HL-60/S4 treated with retinoic acid at 250 ng/mL for 4 days and 3 days (cell line): ENCODE data around the gene KCNQ5.

Source experiments
- in situ Hi-C: fragments of 300-500 bp; cut with MboI; formaldehyde crosslinking; loops from 2 replicates; pipeline ENCODE4 v1.7.0; 2022; ENCODE audit warnings: low sequenced_read_pairs

KCNQ5 gene

DNA sequence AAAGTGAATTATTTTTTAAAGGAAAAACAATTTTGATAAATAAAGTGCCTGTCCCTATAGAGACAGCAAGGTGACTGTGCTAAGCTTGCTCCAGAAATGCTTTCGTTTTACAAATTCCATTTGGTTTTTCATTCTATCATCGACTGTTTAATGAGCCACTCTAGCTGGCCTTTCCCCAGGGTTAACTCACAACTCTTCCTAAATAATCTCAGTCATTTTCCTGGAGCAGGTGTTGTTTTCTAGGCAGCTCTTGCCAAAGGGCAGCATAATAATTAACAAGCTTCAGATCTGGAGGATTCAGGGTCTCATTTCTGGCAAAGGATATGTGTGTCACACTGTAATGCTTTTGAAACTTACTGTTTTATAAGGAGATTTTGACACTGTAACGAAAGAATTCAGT is 419.2 kb downstream of the KCNQ5 start:
- in situ Hi-C loops: no loop called here

DNA sequence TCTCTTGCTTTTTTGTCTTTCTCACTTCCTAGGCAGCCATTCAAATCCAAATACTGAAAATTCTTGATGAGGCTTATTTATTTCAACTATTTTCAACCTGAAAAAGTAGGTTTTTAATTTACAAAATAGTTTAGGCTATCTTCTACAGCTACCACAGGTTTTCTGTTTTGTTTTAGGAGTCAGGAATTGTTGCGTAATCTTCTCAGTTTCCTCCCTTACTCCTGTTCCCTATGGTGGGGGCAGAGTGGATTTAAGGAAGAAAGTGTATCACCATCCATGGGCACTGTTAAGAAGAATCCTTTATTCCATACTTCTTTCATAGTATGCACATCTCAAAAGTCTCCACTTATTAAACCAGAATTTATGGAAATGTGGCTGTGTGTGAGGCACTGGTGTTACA is 421.0 kb downstream of the KCNQ5 start:
- in situ Hi-C loops: no loop called here

DNA sequence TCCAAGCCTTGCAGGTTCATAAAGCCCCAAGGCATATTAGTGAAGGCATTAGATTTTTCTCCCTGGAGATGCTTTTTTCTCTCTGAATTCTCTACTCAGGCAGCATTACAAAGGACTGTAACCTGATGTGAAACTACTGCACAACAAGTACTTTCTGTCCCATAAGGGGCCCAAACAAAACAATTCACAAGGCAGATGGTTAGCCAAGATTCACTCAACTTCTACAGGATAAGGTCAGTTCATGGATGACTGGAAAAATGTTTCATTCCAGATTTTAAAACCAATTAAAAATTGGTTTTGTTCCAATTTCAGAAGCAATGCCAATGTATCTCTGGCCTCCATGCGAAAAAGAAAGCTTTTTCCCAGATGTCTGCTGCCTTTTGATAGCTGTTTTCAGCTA is 421.6 kb downstream of the KCNQ5 start:
- in situ Hi-C loops: no loop called here

DNA sequence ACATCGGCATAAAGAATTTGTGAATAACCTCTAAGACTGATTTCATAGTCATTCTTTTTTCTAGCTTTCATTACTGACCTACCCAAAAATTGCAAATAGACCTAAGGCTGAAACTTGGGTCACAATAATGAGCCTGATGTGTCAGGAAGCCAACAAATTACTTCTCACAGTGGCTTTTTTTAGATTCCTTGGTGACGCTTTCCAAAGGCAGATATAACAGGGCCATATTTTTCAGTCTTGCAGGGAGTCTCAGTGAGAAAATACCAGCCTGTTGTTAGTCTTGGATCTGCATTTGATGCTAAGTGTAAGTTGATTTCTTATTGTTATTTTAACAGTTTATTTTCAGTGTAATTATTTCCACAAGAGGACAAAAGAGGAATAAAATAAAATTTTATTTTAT is 423.7 kb downstream of the KCNQ5 start:
- in situ Hi-C loops: no loop called here

DNA sequence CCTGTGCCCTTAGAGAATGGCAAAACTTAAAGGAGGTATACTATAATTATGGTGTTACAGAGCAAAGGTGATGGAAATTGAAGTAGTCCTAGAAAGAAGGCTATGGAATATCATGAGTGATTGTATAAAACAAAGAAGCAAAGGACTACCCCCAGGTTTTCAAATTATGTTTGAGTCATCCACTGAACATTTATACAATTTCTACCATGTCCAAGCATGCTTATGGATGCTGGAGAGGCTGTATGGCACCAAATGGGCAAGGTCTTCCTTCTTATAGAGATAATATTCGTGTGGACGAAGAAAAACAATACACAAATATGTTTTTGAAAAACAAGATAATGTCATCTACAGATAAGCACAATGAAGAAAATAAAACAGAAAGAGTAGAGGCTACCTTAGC is 425.9 kb downstream of the KCNQ5 start:
- in situ Hi-C loops: no loop called here

DNA sequence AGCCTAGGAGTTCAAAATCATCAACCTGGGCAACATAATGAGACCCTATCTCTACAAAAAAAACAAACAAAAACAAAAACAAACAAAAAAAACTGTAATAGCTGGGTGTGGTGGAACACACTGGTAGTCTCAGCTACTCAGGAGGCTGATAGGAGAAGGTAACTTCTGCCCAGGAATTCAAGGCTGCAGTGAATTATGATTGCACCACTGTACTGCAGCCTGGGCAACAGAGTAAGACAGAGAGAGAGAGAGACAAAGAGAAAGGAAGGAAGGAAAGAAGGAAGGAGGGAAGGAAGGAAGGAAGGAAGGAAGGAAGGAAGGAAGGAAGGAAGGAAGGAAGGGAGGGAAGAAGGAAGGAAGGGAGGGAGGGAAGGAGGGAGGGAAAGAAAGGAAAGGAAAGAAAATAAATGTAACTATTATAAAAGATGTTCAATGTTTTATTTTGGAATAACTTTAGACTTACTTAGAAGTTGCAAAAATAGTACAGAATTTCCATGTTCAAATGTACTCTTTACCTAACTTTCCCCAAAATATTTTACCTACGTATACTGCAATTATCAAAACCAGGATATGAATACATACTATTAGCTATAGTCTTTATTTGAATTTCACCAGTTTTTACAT is 428.2 kb downstream of the KCNQ5 start:
- in situ Hi-C loops: no loop called here

DNA sequence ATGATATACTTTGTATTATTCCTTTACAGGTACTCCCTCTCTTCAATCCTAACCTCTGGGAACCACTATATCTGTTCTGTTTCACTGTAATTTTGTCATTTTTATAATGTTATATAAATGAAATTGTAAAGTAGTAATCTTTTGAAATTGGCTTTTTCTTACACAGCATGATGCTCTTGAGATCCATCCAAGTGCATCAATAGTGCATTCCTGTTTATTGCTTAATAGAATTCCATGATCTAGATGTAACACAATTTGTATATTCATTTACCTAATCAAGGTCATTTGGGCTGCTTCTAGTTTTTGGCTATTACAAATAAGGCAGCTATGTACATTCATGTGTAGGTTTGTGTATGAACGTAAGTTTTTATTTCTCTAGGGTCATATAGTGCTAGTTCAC is 428.8 kb downstream of the KCNQ5 start:
- in situ Hi-C loops: no loop called here

DNA sequence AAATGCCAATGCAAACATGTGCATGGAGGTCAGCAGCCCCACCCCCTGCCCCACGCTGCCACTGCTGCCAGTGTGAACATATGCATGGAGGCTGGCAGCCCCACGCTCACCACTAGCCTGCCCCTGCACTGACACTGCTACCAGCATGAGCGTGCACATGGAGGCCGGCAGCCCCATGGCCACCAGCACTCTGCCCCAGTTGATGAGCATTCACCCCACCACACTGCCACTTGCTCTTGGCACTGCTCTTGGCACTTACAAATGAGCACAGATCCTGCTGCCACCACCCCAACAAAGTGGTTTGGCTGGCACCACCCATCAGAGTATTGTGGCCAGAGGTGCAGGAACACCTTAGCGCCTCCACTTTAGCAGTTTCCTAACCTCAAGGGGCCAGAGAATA is 429.3 kb downstream of the KCNQ5 start:
- in situ Hi-C loops: no loop called here

DNA sequence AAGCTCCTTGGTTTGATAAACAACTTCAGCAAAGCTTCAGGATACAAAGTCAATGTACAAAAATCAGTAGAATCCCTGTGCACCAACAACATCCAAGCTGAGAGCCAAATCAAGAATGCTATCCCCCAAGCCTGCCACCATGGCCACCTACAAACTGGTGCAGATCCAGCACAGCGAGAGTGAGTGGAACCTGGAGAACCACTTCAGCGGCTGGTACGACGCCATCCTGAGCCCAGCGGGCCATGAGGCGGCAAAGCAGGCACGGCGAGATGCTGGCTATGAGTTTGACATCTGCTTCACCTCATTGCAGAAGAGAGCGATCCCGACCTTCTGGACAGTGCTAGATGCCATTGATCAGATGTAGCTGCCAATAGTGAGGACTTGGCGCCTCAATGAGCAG is 433.1 kb downstream of the KCNQ5 start:
- in situ Hi-C loops: no loop called here

DNA sequence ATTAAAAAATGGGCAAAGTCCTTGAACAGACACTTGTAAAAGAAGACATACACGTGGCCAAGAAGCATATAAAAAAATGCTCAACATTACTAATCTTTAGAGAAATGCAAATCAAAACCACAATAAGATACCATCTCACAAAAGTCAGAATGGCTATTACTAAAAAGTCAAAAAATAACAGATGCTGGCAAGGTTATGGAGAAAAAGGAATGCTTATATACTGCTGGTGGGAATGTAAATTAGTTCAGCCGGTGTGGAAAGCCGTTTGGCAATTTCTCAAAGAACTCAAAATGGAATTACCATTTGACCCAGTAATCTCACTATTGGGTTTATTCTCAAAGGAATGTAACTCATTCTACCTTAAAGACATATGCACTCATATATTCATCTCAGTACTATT is 436.9 kb downstream of the KCNQ5 start:
- in situ Hi-C loops: no loop called here

DNA sequence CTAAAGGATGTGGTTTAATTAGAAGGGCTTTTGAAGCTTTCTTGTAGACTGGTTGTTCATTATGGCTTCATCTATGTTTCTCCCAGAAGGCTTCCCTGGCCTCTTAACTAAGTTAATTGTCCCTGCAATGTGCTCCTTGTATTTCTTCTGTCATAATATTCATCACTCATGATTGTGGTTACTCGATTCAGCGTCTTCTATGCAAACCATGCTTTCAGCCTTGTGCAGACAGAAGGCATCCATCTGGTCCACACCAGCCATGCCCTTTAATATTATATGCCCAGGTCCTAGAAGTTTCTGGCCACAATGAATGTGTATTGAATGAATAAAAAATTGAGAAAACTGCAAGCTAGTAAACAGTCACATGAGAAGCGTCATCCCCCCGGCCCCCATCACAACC is 440.3 kb downstream of the KCNQ5 start:
- in situ Hi-C loops: no loop called here

DNA sequence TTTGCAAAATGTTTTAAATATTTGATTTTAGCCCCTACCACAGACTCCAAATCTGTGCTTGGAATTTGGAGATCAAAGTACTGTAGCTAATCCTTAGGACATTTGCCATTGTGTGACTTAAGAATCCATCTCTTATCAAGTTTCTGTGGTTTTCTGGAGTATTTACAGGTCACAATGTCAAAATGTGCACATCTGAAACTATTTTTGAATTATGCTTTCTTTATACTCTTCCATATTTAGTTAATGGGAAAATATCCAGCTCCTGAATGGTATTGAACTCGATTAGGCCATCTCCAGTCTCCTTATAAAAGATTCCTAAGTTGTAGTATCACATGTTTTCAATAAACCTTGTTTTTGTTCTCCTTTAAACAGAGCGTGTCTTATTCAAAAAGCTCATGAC is 441.0 kb downstream of the KCNQ5 start:
- in situ Hi-C loops: no loop called here

DNA sequence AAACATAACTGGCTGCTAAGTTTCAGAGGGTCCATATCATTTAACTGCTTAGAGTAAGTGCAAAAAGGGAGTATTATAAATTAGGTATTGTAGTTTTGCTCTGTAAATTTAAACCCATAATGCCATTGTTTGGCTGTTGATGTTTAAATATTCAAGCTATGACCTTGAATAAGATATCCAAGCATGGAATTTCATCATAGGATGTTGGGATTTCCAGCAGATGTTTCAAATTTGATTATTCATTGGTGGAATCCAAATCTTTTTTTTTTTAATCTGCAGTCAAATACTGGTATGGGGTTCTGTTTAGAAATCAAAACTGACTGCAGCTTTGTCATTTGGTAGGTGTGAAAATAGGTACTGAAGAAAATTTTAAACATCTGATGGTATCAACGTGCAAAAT is 442.4 kb downstream of the KCNQ5 start:
- in situ Hi-C loops: no loop called here

DNA sequence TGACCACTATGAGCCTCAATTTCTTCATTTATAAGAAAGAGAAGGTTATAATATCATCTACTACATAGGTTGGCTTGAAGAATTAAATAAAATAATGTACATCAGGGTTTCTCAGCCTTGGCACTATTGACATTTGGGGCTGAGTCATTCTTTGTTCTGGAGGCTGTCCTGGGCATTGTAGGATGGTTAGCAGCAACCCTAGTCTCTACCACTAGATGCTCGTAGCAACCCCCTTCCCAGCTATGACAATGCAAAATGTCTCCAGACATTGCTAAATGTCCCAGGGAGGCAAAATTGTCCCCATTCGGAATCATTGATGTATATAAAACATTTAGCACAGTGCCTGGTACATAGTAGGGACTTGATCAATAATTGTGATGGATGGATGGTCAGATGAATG is 451.4 kb downstream of the KCNQ5 start:
- in situ Hi-C loops: no loop called here

DNA sequence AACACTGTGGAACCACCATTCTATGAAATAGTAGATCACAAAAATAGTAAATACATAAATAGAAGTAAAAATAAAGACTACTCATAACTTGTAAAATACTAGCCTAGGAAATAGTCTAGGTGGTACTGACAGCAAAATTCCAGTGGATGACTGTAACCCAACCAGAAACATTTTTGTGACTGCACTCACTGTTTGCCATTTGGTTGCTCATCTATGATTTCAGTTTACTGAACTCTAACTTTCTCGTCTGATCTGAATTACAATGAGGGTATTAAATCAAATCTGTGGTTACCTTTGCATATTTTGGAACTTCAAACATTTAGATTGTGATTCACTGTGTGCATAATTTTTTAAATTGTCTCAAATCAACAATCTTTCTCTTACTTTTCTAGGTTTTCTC is 452.3 kb downstream of the KCNQ5 start:
- in situ Hi-C loops: no loop called here

DNA sequence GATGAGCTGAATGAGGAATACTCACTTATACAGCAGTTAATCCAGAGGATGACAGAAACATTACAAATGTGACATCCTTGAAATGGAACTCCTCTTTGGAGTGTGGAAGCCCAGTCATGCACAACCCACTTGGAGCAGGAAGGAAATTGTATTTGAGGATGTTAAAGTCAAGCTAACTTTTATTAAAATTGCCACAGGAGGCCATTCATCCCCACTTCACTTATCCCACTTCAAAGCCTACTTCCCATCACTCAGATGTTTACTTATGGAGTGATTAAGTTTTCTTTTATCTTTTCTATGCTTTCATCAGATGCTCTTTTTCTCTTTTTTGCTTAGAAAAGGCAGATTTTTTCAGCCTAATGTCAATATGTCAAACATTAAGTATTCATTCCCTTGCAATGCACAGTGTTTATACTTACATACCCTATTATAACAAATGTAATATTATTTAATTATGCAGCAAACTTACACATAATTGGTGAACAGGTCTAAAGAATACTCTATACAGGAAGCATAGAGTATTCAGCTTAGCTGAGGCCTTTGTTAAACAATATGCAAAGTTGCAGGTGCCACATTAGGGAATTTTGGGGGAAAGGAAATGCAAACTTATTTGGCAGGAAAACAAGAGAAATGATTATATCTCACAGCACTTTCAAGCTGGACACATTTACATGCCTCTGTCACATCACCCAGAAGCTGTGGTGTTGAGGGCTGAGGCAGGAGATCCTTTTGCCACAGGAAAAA is 454.5 kb downstream of the KCNQ5 start:
- in situ Hi-C loops: no loop called here

DNA sequence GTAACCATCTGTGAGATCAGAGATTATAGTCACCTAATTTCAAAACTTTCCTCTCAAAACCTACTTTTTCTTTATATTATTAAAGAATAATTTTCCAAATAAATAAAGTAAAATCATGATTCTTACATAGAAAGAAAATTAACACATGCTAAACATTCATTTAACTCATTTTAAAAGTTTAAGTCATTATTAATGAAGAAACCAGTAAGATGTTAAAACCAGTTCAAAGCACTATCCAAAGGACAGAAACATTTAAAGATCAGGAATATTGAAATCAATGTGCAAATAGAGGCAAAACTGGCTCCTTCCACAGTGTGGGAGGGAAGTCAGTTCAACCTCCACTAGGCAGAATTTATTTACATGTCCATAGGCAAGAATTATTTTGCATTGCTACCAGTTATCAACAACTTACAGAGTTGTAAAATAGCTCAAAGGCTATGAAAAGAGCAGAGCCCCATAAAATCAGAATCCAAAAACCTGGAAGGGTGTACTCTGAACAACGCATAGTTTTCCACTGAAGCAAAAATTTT is 456.5 kb downstream of the KCNQ5 start:
- in situ Hi-C loops: no loop called here

DNA sequence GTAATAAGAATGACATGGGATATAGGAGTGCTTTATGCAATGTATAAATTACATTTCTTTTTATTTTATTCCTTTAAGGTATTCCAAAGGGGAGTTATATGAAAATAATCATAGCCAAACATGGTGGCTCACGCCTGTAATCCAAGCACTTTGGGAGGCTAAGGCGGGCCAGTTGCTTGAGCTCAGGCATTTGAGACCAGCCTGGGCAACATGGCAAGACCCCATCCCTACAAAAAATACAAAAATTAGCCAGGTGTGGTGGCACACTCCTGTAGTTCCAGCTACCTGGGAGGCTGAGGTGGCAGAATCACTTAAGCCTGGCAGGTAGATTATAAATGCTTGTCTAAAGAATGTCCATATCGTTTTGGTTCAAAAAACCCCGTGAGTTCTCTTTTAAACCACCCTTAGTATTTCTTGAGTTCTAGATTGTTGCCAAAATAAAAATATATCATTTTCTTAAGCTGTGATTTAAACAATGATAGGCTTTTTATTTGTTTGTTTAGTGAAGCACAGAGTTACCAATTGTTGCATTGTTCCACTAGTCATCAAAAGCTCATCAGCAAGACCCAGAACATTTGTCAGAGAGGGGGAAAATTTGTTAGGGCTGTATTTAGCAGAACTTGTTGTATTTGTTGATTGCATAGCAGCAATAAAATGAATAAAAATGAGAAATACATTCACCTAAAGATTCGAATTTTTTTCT is 457.2 kb downstream of the KCNQ5 start:
- in situ Hi-C loops: no loop called here

DNA sequence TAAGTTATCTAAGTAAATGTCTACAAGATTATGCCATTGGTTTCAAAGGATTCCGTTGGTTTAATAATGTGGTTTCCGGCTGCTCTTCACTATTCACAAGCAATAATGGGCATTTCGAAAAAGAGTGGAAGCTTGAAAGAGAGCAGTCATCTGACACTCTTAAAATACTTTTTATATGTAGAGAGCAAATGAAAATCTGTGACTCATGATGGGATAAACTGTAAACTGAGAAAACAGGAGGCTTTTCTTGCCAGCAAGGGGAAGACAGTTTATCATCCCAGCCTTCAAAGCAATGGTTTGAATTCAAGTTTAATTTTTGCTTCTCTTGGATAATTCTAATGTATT is 457.7 kb downstream of the KCNQ5 start:
- in situ Hi-C loops: no loop called here

DNA sequence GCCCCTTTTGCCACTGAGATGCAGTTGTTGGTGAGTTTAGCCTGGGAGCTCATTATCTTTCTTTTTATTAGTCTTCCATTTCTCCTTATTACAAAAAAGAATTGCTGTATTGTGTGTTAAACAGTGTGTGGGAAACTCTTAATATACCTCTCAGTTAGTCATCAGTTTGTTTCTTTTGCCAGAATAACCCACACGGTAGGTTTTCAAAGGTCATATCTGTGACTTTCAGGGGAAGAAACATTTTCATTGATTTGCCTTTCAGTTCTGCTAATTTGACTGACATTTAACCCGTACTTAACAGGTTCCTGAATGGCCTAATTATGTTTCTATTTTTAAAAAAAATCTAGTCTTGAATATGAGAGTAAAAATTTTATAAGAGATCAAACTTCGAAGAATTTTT is 458.1 kb downstream of the KCNQ5 start:
- in situ Hi-C loops: no loop called here

DNA sequence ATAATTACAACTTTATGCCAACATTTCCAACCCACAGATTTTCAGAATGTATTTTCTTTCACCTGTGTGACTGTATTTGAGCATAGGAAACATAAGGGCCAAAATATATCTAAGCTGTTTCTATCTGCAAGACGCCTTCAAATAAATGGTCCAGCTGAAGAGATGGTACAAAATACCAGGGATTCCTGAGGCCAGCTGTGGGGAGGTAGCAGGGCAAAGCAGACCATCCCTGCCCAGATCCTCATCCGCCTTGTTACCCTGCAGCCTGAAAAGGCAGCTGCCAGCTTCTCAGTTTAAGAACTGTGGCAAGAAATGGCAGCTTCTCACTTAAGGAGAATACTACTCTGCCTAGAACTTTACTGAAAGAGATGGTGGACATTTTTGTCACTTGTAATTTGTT is 460.1 kb downstream of the KCNQ5 start:
- in situ Hi-C loops: no loop called here

DNA sequence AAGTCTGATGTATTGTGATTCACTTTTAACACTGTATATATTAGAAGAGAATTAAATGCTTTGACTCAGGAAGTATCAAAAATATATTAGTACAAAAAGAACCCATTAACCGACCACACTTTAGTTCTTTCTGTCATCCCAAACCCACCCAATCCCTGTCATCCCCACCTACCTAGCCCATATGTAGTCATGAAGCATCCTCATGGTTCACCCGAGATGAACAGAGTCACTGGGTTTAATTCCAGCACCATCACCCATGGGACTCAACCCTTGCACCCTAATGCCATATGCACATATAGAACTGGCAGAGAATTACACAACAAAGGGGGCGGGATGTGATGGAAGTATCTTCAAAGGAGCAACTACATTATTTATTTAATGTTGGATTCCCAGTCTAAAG is 462.0 kb downstream of the KCNQ5 start:
- in situ Hi-C loops: no loop called here
